ENCODE data around the gene ZC2HC1B.

DNA sequence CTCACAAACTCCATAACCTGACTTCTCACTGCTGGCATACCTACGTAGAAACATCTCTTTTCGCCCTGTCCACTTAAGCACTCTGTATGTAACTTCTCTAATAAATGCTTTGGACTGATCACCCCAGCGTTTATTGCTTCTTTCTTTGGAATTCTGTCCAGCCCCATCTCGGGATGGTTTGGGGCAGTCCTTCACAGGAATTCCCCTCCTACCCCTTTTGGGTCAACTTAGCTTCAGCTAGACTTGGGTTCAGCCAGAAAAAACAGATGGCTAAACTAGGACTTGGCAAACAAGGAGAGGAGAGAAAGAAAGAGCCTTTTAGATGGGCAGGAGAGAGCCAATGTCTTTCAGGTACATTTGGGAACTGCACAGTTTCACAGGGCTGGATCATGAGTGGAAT lies 25.1 kb upstream of the ZC2HC1B start:
- TF ChIP-seq, protein P1, sequence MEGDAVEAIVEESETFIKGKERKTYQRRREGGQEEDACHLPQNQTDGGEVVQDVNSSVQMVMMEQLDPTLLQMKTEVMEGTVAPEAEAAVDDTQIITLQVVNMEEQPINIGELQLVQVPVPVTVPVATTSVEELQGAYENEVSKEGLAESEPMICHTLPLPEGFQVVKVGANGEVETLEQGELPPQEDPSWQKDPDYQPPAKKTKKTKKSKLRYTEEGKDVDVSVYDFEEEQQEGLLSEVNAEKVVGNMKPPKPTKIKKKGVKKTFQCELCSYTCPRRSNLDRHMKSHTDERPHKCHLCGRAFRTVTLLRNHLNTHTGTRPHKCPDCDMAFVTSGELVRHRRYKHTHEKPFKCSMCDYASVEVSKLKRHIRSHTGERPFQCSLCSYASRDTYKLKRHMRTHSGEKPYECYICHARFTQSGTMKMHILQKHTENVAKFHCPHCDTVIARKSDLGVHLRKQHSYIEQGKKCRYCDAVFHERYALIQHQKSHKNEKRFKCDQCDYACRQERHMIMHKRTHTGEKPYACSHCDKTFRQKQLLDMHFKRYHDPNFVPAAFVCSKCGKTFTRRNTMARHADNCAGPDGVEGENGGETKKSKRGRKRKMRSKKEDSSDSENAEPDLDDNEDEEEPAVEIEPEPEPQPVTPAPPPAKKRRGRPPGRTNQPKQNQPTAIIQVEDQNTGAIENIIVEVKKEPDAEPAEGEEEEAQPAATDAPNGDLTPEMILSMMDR (IDR thresholded peaks at IDR 0.05): no peak
- TF ChIP-seq POLR2A (IDR thresholded peaks at IDR 0.05): no peak
